ENCODE results near the gene CRACR2A.

The CRACR2A gene

DNA sequence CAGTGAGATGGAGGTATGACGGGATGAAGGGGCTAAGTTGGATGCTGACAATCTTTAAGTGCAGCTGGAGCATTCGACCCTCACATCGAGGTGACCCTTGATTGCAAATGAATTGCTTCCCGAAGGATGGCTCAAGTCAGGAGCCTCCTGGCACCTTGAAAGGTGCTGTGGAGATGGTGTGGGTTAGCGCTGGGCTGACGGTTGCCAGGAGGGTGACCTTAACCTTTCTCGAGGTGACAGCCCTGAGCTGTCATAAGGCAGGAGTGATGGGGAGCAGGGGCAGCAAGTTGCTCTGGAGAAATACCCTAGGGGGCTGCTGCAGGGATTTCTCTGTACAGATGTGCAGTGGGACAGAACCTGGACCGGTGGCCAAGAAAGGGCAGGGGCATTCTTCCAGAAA lies 122.8 kb downstream of the CRACR2A start:
- no peak for TF ChIP-seq EP300 (IDR thresholded peaks at IDR 0.05; ENCODE audit: borderline replicate concordance)
- no peak for TF ChIP-seq TCF12 (IDR thresholded peaks at IDR 0.05; ENCODE audit: low read depth)
- TF ChIP-seq ZBTB7A (IDR thresholded peaks at IDR 0.05; ENCODE audit: low read depth): no peak
- TF ChIP-seq YY1 (IDR thresholded peaks at IDR 0.05; ENCODE audit: low read depth): no peak
- TF ChIP-seq RAD21 (IDR thresholded peaks at IDR 0.05; ENCODE audit: low read depth): no peak
- TF ChIP-seq, protein P1, sequence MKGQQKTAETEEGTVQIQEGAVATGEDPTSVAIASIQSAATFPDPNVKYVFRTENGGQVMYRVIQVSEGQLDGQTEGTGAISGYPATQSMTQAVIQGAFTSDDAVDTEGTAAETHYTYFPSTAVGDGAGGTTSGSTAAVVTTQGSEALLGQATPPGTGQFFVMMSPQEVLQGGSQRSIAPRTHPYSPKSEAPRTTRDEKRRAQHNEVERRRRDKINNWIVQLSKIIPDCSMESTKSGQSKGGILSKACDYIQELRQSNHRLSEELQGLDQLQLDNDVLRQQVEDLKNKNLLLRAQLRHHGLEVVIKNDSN (IDR thresholded peaks at IDR 0.05): no peak
- TF ChIP-seq, protein P2, sequence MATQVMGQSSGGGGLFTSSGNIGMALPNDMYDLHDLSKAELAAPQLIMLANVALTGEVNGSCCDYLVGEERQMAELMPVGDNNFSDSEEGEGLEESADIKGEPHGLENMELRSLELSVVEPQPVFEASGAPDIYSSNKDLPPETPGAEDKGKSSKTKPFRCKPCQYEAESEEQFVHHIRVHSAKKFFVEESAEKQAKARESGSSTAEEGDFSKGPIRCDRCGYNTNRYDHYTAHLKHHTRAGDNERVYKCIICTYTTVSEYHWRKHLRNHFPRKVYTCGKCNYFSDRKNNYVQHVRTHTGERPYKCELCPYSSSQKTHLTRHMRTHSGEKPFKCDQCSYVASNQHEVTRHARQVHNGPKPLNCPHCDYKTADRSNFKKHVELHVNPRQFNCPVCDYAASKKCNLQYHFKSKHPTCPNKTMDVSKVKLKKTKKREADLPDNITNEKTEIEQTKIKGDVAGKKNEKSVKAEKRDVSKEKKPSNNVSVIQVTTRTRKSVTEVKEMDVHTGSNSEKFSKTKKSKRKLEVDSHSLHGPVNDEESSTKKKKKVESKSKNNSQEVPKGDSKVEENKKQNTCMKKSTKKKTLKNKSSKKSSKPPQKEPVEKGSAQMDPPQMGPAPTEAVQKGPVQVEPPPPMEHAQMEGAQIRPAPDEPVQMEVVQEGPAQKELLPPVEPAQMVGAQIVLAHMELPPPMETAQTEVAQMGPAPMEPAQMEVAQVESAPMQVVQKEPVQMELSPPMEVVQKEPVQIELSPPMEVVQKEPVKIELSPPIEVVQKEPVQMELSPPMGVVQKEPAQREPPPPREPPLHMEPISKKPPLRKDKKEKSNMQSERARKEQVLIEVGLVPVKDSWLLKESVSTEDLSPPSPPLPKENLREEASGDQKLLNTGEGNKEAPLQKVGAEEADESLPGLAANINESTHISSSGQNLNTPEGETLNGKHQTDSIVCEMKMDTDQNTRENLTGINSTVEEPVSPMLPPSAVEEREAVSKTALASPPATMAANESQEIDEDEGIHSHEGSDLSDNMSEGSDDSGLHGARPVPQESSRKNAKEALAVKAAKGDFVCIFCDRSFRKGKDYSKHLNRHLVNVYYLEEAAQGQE (IDR thresholded peaks at IDR 0.05; ENCODE audit: low read depth): no peak
- TF ChIP-seq CREB1 (IDR thresholded peaks at IDR 0.05; ENCODE audit: low read depth): no peak
- no peak for TF ChIP-seq TEAD4 (IDR thresholded peaks at IDR 0.05)
- TF ChIP-seq NFIC (IDR thresholded peaks at IDR 0.05): no peak
- TF ChIP-seq, protein P3, sequence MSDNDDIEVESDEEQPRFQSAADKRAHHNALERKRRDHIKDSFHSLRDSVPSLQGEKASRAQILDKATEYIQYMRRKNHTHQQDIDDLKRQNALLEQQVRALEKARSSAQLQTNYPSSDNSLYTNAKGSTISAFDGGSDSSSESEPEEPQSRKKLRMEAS (IDR thresholded peaks at IDR 0.05): no peak
- no peak for TF ChIP-seq FOXM1 (IDR thresholded peaks at IDR 0.05; ENCODE audit: borderline replicate concordance, low read depth)
- no peak for TF ChIP-seq TAF1 (IDR thresholded peaks at IDR 0.05; ENCODE audit: low read depth)
- no peak for TF ChIP-seq CEBPB (IDR thresholded peaks at IDR 0.05)
- no peak for TF ChIP-seq EGR1 (IDR thresholded peaks at IDR 0.05)

DNA sequence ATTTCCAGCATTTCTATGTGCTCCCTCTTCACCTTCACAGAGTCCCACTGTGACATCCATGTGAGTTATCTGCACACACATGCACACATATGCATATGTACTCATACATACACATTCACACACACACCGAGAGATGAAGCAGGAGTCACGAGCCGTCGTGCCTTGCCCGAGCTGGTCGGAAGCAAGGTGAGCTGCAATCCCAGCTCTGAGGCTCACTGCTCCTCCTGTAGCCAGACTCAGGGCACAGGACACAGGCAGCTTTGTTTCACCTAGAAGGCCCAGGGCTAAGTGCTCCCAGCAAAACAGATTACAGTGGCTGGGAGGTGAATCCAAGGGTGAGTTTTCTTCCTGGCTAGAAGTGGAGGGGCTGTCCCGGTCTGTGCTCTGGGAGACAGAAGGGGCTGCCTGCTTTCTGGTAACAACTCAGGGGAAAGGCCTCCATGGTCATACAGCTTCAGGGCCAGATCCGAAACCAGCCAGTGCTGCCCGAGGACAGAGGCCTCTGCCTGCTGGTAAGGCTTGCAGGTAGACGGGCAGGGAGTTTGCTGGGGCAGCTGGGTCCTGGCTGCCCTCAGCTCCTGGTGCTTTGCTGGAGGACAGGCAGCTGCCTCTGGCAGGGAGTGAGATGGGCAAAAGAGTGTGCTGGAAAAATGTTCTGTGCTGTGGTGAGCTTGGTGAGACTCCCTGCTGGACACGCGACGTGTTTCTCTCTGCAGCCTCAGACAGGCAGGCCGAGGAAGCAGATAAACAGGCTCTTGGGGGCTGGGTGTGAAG lies 123.7 kb downstream of the CRACR2A start:
- TF ChIP-seq ZBTB7A (IDR thresholded peaks at IDR 0.05; ENCODE audit: low read depth): no peak
- TF ChIP-seq FOXM1 (IDR thresholded peaks at IDR 0.05; ENCODE audit: borderline replicate concordance, low read depth): no peak
- TF ChIP-seq, protein P1 (IDR thresholded peaks at IDR 0.05): no peak
- no peak for TF ChIP-seq TAF1 (IDR thresholded peaks at IDR 0.05; ENCODE audit: low read depth)
- TF ChIP-seq TEAD4 (IDR thresholded peaks at IDR 0.05): no peak
- TF ChIP-seq RAD21 (IDR thresholded peaks at IDR 0.05; ENCODE audit: low read depth): no peak
- TF ChIP-seq TCF12 (IDR thresholded peaks at IDR 0.05; ENCODE audit: low read depth): no peak
- TF ChIP-seq EP300 (IDR thresholded peaks at IDR 0.05; ENCODE audit: borderline replicate concordance): no peak
- no peak for TF ChIP-seq EGR1 (IDR thresholded peaks at IDR 0.05)
- TF ChIP-seq, protein P3 (IDR thresholded peaks at IDR 0.05): no peak
- TF ChIP-seq, protein P2 (IDR thresholded peaks at IDR 0.05; ENCODE audit: low read depth): no peak
- TF ChIP-seq CEBPB (IDR thresholded peaks at IDR 0.05): no peak
- no peak for TF ChIP-seq CREB1 (IDR thresholded peaks at IDR 0.05; ENCODE audit: low read depth)
- no peak for TF ChIP-seq NFIC (IDR thresholded peaks at IDR 0.05)
- TF ChIP-seq YY1 (IDR thresholded peaks at IDR 0.05; ENCODE audit: low read depth): no peak

DNA sequence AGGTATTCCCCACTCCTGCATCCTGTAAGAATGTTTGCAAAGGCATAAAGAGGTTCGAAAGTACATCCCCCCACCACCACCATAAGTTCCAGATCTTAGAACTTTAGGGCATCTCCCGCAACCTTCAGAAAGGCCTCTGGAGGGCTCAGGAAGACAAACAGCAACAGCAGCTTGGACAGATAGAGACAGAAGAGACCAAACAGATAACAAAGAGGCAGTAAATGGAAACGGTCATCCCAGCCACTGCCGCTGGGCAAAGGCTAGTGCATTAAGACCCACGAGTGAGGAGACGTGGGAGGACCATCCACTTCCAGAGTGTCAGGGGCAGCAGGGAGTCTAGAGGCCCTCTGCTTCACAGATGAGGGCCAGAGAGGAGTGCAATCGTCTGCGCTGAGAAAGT lies 124.3 kb downstream of the CRACR2A start:
- no peak for TF ChIP-seq FOXM1 (IDR thresholded peaks at IDR 0.05; ENCODE audit: borderline replicate concordance, low read depth)
- TF ChIP-seq CEBPB (IDR thresholded peaks at IDR 0.05): no peak
- TF ChIP-seq, protein P2 (IDR thresholded peaks at IDR 0.05; ENCODE audit: low read depth): no peak
- no peak for TF ChIP-seq NFIC (IDR thresholded peaks at IDR 0.05)
- no peak for TF ChIP-seq EP300 (IDR thresholded peaks at IDR 0.05; ENCODE audit: borderline replicate concordance)
- TF ChIP-seq CREB1 (IDR thresholded peaks at IDR 0.05; ENCODE audit: low read depth): no peak
- no peak for TF ChIP-seq TAF1 (IDR thresholded peaks at IDR 0.05; ENCODE audit: low read depth)
- no peak for TF ChIP-seq RAD21 (IDR thresholded peaks at IDR 0.05; ENCODE audit: low read depth)
- no peak for TF ChIP-seq TCF12 (IDR thresholded peaks at IDR 0.05; ENCODE audit: low read depth)
- TF ChIP-seq YY1 (IDR thresholded peaks at IDR 0.05; ENCODE audit: low read depth): no peak
- TF ChIP-seq, protein P1 (IDR thresholded peaks at IDR 0.05): no peak
- TF ChIP-seq, protein P3 (IDR thresholded peaks at IDR 0.05): no peak
- TF ChIP-seq ZBTB7A (IDR thresholded peaks at IDR 0.05; ENCODE audit: low read depth): no peak
- TF ChIP-seq EGR1 (IDR thresholded peaks at IDR 0.05): no peak
- TF ChIP-seq TEAD4 (IDR thresholded peaks at IDR 0.05): no peak

All from Ishikawa (cell line).